NCI-H2107 treated with DMSO at 0.1 percent for 48 hours (cell line): ENCODE results near the gene GRK1.

Source experiments
- DNase-seq: peaks from one replicate; lab custom pipeline; 2025; ENCODE audit not compliant: unreplicated experiment; lab: John Stamatoyannopoulos, UW

The GRK1 gene

DNA sequence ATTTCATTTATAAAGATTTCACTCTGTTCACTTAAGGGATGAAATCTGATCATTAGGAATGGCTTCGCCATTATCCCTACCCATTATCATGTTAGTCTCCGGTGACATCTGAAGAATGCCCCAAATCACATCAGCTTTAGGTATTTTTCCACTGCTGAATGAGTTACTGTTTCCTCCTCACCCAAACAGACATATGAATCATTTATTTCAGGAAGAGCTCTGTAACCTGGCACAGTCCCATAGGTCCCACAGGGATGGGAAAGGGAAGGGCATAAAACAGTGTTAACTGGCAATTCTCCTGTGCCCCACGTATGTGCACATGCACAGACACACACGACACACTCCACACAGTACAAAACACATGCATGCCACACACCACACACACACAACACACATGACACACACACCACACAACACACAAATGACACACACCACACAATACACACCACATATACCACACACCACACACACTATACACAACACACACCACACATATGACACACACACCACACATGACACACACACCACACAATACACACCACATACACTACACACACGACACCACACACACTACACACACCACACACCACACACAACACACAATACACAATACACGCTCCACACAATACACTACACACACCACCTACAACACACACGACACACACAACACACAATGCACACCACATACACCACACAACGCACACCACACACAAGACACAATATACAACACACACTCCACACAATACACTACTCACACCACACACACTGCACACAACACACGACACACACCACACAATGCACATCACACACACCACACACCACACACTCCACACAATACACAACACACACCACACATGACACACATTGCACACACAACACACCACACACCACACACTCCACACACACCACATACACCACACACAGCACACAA, 107.4 kb downstream of the GRK1 start:
- DNase-seq: no peak

DNA sequence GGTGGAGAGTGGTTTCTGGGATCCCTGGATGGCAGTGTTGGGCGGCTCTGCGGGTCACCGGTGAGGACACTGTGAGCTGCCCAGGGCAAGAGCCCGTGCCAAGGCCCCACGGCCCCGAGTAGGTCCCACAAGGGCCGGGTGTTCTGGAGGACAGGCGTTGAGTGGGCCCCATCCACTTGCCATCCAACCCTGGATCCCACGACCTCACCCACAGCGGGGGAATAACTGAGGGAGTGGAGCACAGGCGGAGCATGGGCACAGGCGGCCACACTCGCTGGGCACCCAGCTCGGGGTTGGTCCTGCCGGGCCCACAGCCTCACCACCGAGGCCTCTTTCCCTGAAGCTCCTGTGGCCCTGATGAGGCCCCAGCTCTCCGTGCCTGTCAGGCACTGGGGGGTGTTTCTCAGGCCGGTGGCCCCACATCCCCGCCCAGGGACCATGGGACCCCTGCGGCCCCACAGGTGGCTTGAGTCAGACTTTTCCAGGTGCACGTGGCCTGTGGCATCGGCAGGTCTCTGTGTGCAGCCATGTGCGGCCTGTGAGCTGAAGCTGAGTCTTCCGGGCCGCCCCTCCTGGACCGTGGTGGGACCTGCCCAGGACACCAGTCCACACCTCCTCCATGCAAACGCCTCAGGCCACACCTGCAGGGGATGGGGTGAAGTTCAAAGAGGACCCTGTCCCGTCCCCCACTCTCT, 108.6 kb downstream of the GRK1 start:
- no peak for DNase-seq

- DNase-seq: no peak
These were observed 109.5 kb downstream of the GRK1 start for GRCh38 chr13:113776231-113777125.

GRCh38 chr13:113777311-113778260, 110.6 kb downstream of the GRK1 start:
- DNase-seq: no peak

DNA sequence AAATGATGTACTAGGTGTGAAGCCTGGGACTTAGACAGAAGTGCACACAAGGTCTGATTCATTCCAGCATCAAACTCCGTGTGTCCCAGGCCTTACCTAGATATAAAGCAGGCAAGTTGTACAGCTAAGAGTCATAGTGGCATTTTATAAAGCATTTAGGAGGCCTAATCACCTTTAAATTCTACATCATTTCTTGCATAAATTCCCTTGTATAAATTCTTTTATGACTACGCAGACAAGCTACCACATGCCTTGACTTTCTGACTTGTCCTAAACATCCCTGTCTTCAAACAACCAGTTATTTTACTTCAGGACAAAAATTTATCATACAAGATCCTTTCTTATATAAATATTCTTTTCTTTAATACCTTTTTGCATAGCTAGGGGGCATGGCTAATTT, 114.6 kb downstream of the GRK1 start:
- no peak for DNase-seq

DNA sequence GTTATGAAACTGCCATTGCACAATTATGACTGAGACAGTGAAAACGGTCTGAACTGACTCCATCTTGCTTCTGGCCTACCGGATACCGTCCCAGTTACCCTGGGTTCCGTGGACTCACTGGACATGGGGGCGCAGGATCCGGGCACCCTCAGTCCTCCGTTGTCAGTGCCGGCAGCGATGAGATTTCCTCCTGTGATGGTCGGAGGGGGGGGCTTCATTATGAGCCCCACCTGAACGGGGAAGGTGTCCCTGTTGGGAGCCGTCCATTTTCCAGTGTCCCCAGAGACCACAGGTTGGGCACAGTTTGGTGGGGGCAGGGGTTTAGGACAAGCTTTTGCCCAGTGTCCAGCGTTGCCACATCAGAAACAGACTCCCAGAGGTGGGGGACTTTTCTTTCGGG, 115.5 kb downstream of the GRK1 start:
- DNase-seq: no peak

DNA sequence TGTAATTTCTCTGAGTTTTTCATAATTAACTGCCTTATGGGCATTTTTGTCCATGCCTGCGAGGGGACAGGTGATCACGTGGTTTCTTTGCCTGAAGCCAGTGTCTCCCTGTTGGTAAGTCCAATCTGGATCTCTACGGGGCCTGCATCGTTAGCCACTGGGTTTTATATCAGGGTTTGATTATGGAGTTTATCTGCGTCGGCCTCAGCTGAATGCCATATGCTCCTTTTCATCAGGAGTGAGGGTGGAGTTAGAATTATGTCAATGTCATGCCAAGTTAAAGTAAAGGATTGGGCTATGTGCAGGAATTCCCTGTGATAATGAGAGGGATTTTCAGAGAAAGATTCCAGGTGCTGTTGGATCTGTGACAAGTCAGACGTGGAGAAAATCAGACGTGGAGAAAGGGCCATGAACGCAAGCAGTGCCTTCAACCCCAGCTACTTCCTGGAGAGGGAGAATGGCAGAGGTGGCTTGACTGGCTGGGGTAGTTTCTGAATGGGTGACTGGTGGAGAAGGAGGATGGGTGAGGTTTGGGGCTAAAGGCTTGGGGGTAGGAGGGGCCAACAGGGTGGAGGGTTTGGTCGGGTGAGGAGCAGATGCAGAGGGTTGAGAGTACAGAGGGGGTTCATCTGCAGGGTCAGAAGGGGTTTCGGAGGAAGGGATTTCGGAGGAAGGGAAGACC, 116.3 kb downstream of the GRK1 start:
- DNase-seq: no peak

- DNase-seq: no peak
These were observed 117.1 kb downstream of the GRK1 start for GRCh38 chr13:113783966-113784644.

DNA sequence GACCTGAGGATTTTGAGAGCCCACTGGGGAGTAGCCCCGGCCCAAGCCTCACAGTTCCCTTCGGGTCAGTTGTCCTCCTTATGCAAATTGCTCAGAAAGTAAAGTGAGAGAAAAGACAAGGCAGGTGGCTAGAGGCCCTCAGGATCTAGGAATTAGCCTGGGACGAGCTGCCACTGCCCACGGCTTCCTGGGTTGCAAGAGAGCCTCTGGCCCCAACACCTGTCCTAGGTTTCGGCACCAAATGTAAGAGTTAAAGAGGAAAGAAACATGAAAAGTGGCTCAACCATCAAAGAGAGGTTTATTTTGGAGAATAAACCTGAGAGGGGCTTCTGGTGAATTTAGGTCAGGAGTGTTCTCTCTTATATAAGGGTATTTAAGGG, 117.6 kb downstream of the GRK1 start:
- no peak for DNase-seq

- DNase-seq: no peak
These were observed 118.3 kb downstream of the GRK1 start for GRCh38 chr13:113785051-113786010.

GRCh38 chr13:113786262-113786841, 119.3 kb downstream of the GRK1 start:
- DNase-seq: no peak
